Stimulated activated naive B cell treated with anti-CD40 and anti-IgM and Interleukin-4, amounts not matched to agents 10 μg/mL and 1 μg/mL and 100 μg/mL, for 72 hours (primary cell): ENCODE data around the gene PKP4.

ENCODE experiments used
- ATAC-seq, 2 donors: fragments of 150-1000 bp; cut with Tn5 transposase; replicated peaks; 2 replicates each; pipeline ENCODE4 v1.10.0; 2021; ENCODE audit warnings: moderate library complexity in 1 of 2
- DNase-seq: peaks from one replicate; pipeline ENCODE4 v3.0.0; 2021
- H3K27ac Mint-ChIP-seq: one replicate; pipeline ENCODE4 v1.8.0; 2022; ENCODE audit warnings: mild to moderate bottlenecking, mixed read lengths
- H3K27me3 Mint-ChIP-seq, 2 donors: one replicate each; pipeline ENCODE4 v1.8.0; 2022; ENCODE audit warnings: mixed read lengths in 2 of 2
- H3K36me3 Mint-ChIP-seq, 2 donors: one replicate each; pipeline ENCODE4 v1.8.0; 2022; ENCODE audit warnings: mixed read lengths in 2 of 2, mild to moderate bottlenecking in 1 of 2
- H3K4me1 Mint-ChIP-seq, 2 donors: one replicate each; pipeline ENCODE4 v1.8.0; 2022; ENCODE audit warnings: mixed read lengths in 2 of 2, mild to moderate bottlenecking in 1 of 2
- H3K4me3 Mint-ChIP-seq, 2 donors: one replicate each; pipeline ENCODE4 v1.8.0; 2022; ENCODE audit warnings: mild to moderate bottlenecking in 2 of 2, mixed read lengths in 2 of 2, moderate library complexity in 1 of 2
- H3K9me3 Mint-ChIP-seq, 2 donors: one replicate each; pipeline ENCODE4 v1.8.0; 2022; ENCODE audit warnings: mixed read lengths in 2 of 2, mild to moderate bottlenecking in 1 of 2

Gene PKP4

GRCh38 chr2:158723181-158723838 lies 266.6 kb downstream of the PKP4 start:
- Mint-ChIP-seq H3K4me1 (no peaks in the 10 kb centered on the region), H3K9me3 (no peaks in the 10 kb centered on the region), H3K36me3 (no peaks in the 10 kb centered on the region), H3K4me3 (no peak overlapping the region), H3K27ac (no peak overlapping the region), H3K27me3 (no peaks in the 10 kb centered on the region)
- DNase-seq (no peak), ATAC-seq (no peak)

- Mint-ChIP-seq H3K27ac (no peak overlapping the region), H3K4me1 (no peaks in the 10 kb centered on the region), H3K36me3 (no peaks in the 10 kb centered on the region), H3K27me3 (no peaks in the 10 kb centered on the region), H3K9me3 (no peaks in the 10 kb centered on the region), H3K4me3 (no peak overlapping the region)
- ATAC-seq (no peak), DNase-seq (no peak)
These were observed 267.4 kb downstream of the PKP4 start for GRCh38 chr2:158723921-158724802.

GRCh38 chr2:158724803-158725381 lies 268.1 kb downstream of the PKP4 start:
- ATAC-seq (no peak), DNase-seq (no peak)
- H3K4me3 Mint-ChIP-seq: no peak overlapping the region
- no peak overlapping the region for H3K27ac Mint-ChIP-seq
- no peaks in the 10 kb centered on the region for H3K36me3 Mint-ChIP-seq
- no peaks in the 10 kb centered on the region for H3K27me3 Mint-ChIP-seq
- H3K9me3 Mint-ChIP-seq: no peaks in the 10 kb centered on the region
- no peaks in the 10 kb centered on the region for H3K4me1 Mint-ChIP-seq

- no peak for ATAC-seq
- Mint-ChIP-seq H3K9me3 (no peaks in the 10 kb centered on the region), H3K36me3 (no peaks in the 10 kb centered on the region), H3K4me1 (no peaks in the 10 kb centered on the region), H3K4me3 (no peak overlapping the region), H3K27me3 (no peaks in the 10 kb centered on the region), H3K27ac (no peak overlapping the region)
- no peak for DNase-seq
These were observed 268.7 kb downstream of the PKP4 start for GRCh38 chr2:158725441-158725891.

GRCh38 chr2:158726911-158727592 lies 270.3 kb downstream of the PKP4 start:
- Mint-ChIP-seq H3K4me1 (no peaks in the 10 kb centered on the region), H3K36me3 (no peaks in the 10 kb centered on the region), H3K27me3 (no peaks in the 10 kb centered on the region), H3K4me3 (no peak overlapping the region), H3K9me3 (no peaks in the 10 kb centered on the region), H3K27ac (no peak overlapping the region)
- DNase-seq (no peak), ATAC-seq (no peak)

GRCh38 chr2:158728422-158728821 lies 271.7 kb downstream of the PKP4 start:
- Mint-ChIP-seq H3K9me3 (no peaks in the 10 kb centered on the region), H3K4me1 (no peaks in the 10 kb centered on the region), H3K27me3 (no peaks in the 10 kb centered on the region), H3K27ac (no peak overlapping the region), H3K36me3 (no peaks in the 10 kb centered on the region), H3K4me3 (no peak overlapping the region)
- no peak for ATAC-seq
- DNase-seq: no peak

- Mint-ChIP-seq H3K27me3 (no peaks in the 10 kb centered on the region), H3K27ac (no peak overlapping the region), H3K4me1 (no peaks in the 10 kb centered on the region), H3K4me3 (no peak overlapping the region), H3K9me3 (no peaks in the 10 kb centered on the region), H3K36me3 (no peaks in the 10 kb centered on the region)
- ATAC-seq (no peak), DNase-seq (no peak)
These were observed 272.7 kb downstream of the PKP4 start for GRCh38 chr2:158729451-158729850.

GRCh38 chr2:158729873-158730620 lies 273.3 kb downstream of the PKP4 start:
- H3K36me3 Mint-ChIP-seq: no peaks in the 10 kb centered on the region
- H3K4me1 Mint-ChIP-seq: no peaks in the 10 kb centered on the region
- no peak overlapping the region for H3K27ac Mint-ChIP-seq
- DNase-seq (no peak), ATAC-seq (no peak)
- H3K27me3 Mint-ChIP-seq: no peaks in the 10 kb centered on the region
- no peak overlapping the region for H3K4me3 Mint-ChIP-seq
- no peaks in the 10 kb centered on the region for H3K9me3 Mint-ChIP-seq

- no peak for DNase-seq
- no peak for ATAC-seq
- no peak overlapping the region for H3K27ac Mint-ChIP-seq
- H3K9me3 Mint-ChIP-seq: no peaks in the 10 kb centered on the region
- no peak overlapping the region for H3K4me3 Mint-ChIP-seq
- H3K36me3 Mint-ChIP-seq: no peaks in the 10 kb centered on the region
- H3K4me1 Mint-ChIP-seq: no peaks in the 10 kb centered on the region
- H3K27me3 Mint-ChIP-seq: no peaks in the 10 kb centered on the region
These were observed 273.9 kb downstream of the PKP4 start for GRCh38 chr2:158730621-158731140.

GRCh38 chr2:158731386-158731785 lies 274.6 kb downstream of the PKP4 start:
- Mint-ChIP-seq H3K9me3 (no peaks in the 10 kb centered on the region), H3K27me3 (no peaks in the 10 kb centered on the region), H3K27ac (no peak overlapping the region), H3K4me1 (no peaks in the 10 kb centered on the region), H3K4me3 (no peak overlapping the region), H3K36me3 (no peaks in the 10 kb centered on the region)
- DNase-seq (no peak), ATAC-seq (no peak)
